ENCODE data around the gene ST6GALNAC5. TPM values are rescaled to one million over a fixed set of nuclear protein-coding genes. Genes with fewer than 3 reads are reported as not detected.
A peak's percentile ranks its signal among the peaks of the same experiment; 100 is the strongest.

Gene ST6GALNAC5
- total RNA-seq, 1 donor from 2014 or later, result 9.5 TPM

- no peak for TF ChIP-seq CTCF (IDR thresholded peaks at IDR 0.05; ENCODE audit: unreplicated experiment)
- Mint-ChIP-seq H3K27ac (no peak overlapping the region), H3K9me3 (ENCODE audit: low read depth) (no peaks in the 10 kb centered on the region), H3K4me1 (ENCODE audit: low read depth) (peaks cover 17% of the 10 kb centered on the region), H3K4me3 (ENCODE audit: low read depth) (no peak overlapping the region), H3K36me3 (ENCODE audit: insufficient read depth) (no peaks in the 10 kb centered on the region), H3K27me3 (no peaks in the 10 kb centered on the region)
- no peak for DNase-seq (ENCODE audit: low spot score, unreplicated experiment)
These were observed 158.3 kb downstream of the ST6GALNAC5 start for GRCh38 chr1:77025599-77025998.

GRCh38 chr1:77026135-77026534, 158.9 kb downstream of the ST6GALNAC5 start:
- Mint-ChIP-seq H3K4me3 (ENCODE audit: low read depth) (no peak overlapping the region), H3K36me3 (ENCODE audit: insufficient read depth) (no peaks in the 10 kb centered on the region), H3K27ac (no peak overlapping the region), H3K27me3 (no peaks in the 10 kb centered on the region), H3K9me3 (ENCODE audit: low read depth) (no peaks in the 10 kb centered on the region), H3K4me1 (ENCODE audit: low read depth) (peaks cover 19% of the 10 kb centered on the region)
- TF ChIP-seq CTCF (IDR thresholded peaks at IDR 0.05; ENCODE audit: unreplicated experiment), result no peak
- DNase-seq (ENCODE audit: low spot score, unreplicated experiment), result no peak

GRCh38 chr1:77026640-77027039, 159.4 kb downstream of the ST6GALNAC5 start:
- DNase-seq (ENCODE audit: low spot score, unreplicated experiment), result no peak

GRCh38 chr1:77027847-77028246, 160.6 kb downstream of the ST6GALNAC5 start:
- Mint-ChIP-seq H3K4me1 (ENCODE audit: low read depth) (peaks cover 27% of the 10 kb centered on the region), H3K27me3 (no peaks in the 10 kb centered on the region), H3K9me3 (ENCODE audit: low read depth) (no peaks in the 10 kb centered on the region), H3K27ac (no peak overlapping the region), H3K36me3 (ENCODE audit: insufficient read depth) (no peaks in the 10 kb centered on the region), H3K4me3 (ENCODE audit: low read depth) (no peak overlapping the region)
- no peak for TF ChIP-seq CTCF (IDR thresholded peaks at IDR 0.05; ENCODE audit: unreplicated experiment)
- no peak for DNase-seq (ENCODE audit: low spot score, unreplicated experiment)

More at GRCh38 chr1:77026640-77027039, 159.4 kb downstream of the ST6GALNAC5 start:
- peaks cover 21% of the 10 kb centered on the region for H3K4me1 Mint-ChIP-seq (ENCODE audit: low read depth)
- H3K9me3 Mint-ChIP-seq (ENCODE audit: low read depth), result no peaks in the 10 kb centered on the region
- H3K4me3 Mint-ChIP-seq (ENCODE audit: low read depth), result no peak overlapping the region
- H3K27ac Mint-ChIP-seq, result no peak overlapping the region
- no peak for TF ChIP-seq CTCF (IDR thresholded peaks at IDR 0.05; ENCODE audit: unreplicated experiment)
- H3K27me3 Mint-ChIP-seq, result no peaks in the 10 kb centered on the region
- H3K36me3 Mint-ChIP-seq (ENCODE audit: insufficient read depth), result no peaks in the 10 kb centered on the region

GRCh38 chr1:77030401-77031105, 163.3 kb downstream of the ST6GALNAC5 start:
- Mint-ChIP-seq H3K9me3 (ENCODE audit: low read depth) (no peaks in the 10 kb centered on the region), H3K36me3 (ENCODE audit: insufficient read depth) (no peaks in the 10 kb centered on the region), H3K27ac (peak overlapping the region; percentile 9), H3K4me1 (ENCODE audit: low read depth) (peaks cover 27% of the 10 kb centered on the region), H3K4me3 (ENCODE audit: low read depth) (no peak overlapping the region), H3K27me3 (no peaks in the 10 kb centered on the region)
- TF ChIP-seq CTCF (IDR thresholded peaks at IDR 0.05; ENCODE audit: unreplicated experiment), result no peak
- no peak for DNase-seq (ENCODE audit: low spot score, unreplicated experiment)

Data from progenitor cell of endocrine pancreas (in vitro differentiated cells).